ENCODE measurements around the gene EWSR1.
"Not testable (repeated sequence)": the region's sequence is repeated elsewhere in the genome, so short reads cannot be mapped to it uniquely, and the experiment has no call there.

Gene EWSR1, protein sequence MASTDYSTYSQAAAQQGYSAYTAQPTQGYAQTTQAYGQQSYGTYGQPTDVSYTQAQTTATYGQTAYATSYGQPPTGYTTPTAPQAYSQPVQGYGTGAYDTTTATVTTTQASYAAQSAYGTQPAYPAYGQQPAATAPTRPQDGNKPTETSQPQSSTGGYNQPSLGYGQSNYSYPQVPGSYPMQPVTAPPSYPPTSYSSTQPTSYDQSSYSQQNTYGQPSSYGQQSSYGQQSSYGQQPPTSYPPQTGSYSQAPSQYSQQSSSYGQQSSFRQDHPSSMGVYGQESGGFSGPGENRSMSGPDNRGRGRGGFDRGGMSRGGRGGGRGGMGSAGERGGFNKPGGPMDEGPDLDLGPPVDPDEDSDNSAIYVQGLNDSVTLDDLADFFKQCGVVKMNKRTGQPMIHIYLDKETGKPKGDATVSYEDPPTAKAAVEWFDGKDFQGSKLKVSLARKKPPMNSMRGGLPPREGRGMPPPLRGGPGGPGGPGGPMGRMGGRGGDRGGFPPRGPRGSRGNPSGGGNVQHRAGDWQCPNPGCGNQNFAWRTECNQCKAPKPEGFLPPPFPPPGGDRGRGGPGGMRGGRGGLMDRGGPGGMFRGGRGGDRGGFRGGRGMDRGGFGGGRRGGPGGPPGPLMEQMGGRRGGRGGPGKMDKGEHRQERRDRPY

GRCh38 chr22:29267858-29268510 lies at the start of gene EWSR1, which contains the start of gene RHBDD3:
TSS of gene EWSR1 (plus strand) at chr22:29268268. CDS start at chr22:29268337, 69 bp downstream.
TSS of gene RHBDD3 (minus strand) at chr22:29267981. CDS start at chr22:29265626, 2,355 bp downstream.
- peak; percentile 77 for DNase-seq

- no peak for DNase-seq
Observed at GRCh38 chr22:29218758-29219408, 49.2 kb upstream of the EWSR1 start.

GRCh38 chr22:29219409-29219782 lies 48.7 kb upstream of the EWSR1 start:
- DNase-seq, result not testable (repeated sequence)

DNA sequence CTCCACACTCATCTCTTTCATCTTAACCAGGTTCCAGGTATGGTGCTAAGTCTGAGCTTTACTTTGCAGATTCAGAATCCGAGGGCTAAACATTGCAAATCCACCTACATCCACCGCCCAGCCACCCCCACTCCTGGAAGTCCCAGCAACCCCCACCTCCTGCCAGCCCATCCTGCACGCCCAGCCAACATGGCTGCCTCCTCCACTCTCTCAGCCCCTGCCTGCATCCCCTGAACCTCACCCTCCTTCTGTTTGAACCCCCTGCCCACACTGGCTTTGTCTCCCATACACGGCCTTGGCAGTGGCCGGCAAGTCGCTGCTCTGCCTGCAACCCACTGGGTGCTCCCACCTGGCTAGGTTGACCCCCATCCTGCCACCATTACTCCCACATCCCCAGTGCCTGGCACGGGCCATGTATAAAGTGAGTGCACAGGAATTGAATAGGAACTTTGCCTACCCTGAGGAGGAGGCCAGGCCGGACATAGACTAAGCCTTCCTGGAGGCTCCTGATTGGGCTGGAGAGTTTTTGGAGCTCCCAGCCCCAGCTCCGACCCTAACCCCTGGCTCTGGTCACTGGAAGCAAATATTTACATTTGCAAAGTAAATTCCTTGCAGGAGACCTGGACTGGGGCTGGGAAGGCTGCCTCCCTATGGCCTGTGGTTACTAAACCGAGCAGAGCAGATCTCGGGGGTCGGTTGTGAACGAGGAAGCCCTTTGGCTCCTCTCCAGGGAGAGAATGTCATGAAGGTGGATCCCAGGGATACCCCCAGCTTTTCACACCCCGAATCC lies 48.0 kb upstream of the EWSR1 start:
- no peak for DNase-seq

GRCh38 chr22:29224121-29224858 lies 43.8 kb upstream of the EWSR1 start:
- no peak for DNase-seq

- DNase-seq, result no peak
Observed at GRCh38 chr22:29224859-29225410, 43.1 kb upstream of the EWSR1 start.

DNA sequence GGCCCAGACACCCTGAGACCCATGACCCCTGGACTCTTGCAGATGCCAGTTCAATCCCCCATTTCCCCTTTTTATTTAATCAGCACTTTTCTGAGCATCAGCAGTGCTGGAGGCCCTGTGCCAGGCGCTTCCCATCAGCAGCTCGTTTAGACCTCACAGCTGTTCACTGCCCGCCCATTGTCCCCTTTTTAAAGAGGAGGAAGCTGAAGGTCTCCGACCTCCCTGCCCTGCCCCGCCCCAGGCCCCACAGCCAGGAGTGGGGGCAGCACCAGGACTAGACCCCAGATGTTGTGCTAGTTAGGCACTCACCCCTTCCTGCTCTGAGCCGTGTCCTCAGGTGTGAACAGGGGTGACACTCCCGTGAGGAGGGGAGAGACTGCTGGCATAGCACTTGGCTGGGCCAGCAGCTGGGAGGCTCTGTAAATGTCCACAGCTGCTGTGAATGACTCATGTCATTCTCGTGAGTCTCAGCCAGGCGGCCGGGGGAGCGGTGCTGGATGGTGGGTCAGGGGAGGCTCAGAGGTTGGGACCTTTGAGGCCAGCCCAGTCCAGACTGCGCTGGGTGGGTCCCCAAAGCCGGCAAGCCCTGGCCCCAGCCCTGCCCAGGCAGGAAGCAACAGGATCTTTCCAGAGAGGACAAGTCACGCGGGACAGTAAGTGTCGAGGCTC lies 42.5 kb upstream of the EWSR1 start:
- DNase-seq, result no peak

GRCh38 chr22:29226351-29226981 lies 41.6 kb upstream of the EWSR1 start:
- no peak for DNase-seq

GRCh38 chr22:29230972-29231875 lies 36.8 kb upstream of the EWSR1 start:
- DNase-seq, result no peak

- DNase-seq, result no peak
Observed at GRCh38 chr22:29231971-29232959, 35.8 kb upstream of the EWSR1 start.

GRCh38 chr22:29233277-29233877 lies 34.7 kb upstream of the EWSR1 start:
- no peak for DNase-seq

DNA sequence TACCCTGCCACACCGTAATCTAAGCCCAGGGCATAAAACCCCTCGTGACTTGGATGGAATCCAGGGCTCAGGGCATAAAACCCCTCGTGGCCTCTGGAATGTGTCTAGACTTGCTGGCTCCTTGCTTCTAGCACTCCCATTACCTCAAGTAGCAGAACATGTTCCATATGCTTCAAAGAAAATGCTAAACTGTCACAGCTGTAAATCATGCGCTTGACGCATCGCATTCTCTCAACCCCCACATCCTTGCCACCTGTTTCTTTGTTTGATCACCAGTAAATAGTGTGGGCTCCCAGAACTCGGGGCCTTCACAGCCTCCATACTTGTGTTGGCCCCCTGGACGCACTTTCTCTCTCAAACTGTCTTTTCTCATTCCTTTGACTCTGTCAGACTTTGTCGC lies 27.6 kb upstream of the EWSR1 start:
- peak; percentile 3 for DNase-seq

GRCh38 chr22:29243874-29244446 lies 24.1 kb upstream of the EWSR1 start:
- DNase-seq, result no peak

DNA sequence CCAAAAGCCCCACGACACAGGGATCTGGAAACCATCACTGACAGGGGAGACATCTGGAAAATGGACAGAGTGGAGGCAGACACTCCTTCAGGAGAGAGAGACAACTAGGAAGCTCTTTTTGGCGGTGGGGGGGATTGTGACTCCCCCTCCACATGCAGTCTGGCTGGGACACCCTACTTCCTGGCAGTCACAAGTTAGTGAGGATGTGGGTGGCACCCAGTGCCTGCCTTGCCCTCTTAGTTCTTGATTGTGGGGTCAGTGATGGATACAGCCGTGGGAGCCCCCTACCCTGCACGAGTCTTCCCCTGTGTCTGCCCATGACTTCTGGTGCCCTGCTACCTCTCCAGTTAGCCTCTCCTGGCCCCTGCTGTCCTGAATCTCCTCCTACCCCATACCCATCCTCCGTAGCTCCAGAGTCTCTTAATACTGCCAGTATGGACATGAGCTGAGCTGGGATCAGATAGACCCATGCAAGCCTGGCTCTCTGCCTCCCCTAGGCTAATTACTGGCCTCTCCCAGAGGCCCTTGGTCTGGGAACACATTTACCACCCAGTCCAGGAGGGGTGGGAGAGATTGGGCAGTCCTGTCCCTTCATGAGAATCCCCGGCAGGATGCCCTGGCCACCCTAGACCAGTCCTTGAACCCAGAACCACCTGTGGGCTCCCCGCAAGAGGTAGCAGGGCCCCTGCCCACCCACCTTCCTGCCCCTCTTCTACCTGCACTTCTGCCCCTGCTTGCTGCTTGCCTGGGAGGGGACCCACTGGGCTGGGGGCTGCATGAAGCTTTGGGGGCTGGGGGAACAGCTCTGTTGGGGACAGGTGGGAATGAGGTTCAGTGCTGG lies 23.1 kb upstream of the EWSR1 start:
- DNase-seq, result no peak

GRCh38 chr22:29245626-29246385 lies 22.3 kb upstream of the EWSR1 start:
- DNase-seq, result peak; percentile 8
